Stimulated activated CD4-positive, alpha-beta T cell treated with anti-CD3 and anti-CD28 coated beads, TNF-alpha, amount 100 ng/mL, for 4 hours (primary cell): ENCODE data around the gene WSB1.

Source experiments
- DNase-seq, 3 experiments: peaks; one replicate each; pipeline ENCODE4 v3.0.0-alpha.2; 2020; ENCODE audit warnings: low read depth in 3 of 3

The WSB1 gene

DNA sequence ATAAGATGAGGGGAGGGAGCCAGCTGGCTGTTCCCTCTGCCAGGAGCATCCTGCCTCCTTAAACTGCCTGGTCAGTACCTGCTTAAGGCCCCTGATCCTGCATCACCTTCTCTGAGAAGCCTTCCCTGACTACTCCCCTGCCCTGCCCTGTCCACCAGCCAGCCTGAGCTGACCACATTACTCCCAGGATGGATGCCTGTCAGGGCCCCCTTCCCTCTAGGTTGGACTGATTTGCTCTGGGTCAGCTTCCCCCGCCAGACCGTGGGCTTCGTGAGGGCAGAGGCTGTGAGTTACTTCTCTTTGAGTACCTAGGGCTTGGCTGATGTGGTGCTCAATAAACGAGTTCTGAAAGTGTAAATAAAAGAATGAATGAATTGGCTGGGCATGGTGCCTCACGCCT, 63.3 kb downstream of the WSB1 start:
- DNase-seq, result no peak

DNA sequence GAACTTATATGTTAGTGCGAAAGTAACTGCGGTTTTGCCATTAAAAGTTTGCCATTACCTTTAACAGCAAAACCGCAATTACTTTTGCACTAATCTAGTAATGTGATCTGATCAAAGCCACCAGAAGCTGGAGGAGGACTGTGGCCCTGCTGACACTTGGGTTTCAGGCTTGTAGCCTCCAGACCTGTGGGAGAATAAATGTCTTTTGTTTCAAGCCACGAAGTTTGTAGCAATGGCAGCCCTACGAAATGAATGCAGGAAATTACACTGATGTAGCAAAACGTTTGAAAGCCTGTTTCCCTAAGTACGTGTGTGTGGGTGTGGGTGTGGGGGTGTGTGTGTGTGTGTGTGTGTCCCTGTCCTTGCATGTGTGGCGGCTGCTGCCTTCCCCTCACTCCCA, 66.6 kb downstream of the WSB1 start:
- no peak for DNase-seq

DNA sequence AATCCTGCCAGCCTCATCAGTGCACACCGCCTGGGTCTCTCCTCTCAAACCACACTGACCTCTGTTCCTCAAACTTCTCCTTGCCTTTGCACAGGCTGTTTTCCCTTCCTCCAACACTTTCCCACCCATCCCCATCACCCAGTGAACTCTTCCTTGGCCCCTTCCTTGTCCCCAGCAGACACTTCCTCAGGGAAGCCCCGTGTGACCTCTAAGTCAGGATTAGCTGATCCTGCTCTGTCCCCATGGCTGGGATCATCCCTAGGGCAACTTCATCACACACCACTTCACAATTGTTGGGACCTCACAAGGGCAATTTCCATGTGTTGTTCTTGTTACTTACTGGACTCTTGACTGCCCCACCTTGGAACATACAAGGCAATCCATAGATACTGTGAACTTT, 67.8 kb downstream of the WSB1 start:
- no peak for DNase-seq

DNA sequence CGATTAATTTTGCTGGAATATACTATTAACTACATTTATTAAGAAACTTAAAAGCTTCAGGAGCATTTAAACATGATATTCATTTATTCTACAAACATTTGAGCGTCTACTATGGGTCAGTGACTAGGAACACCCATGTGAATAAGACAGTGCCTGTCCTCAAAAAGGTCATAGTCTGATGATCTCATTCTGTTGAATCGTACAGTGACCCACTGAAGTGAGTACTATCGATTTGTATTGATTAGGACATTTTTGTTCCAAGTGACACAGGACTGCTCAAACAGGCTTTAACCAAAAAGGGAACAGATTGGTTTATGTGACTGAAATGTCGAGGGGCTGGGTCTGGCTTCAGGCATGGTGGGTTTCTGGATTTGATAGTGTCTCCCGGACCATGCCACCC, 68.6 kb downstream of the WSB1 start:
- DNase-seq, result no peak

DNA sequence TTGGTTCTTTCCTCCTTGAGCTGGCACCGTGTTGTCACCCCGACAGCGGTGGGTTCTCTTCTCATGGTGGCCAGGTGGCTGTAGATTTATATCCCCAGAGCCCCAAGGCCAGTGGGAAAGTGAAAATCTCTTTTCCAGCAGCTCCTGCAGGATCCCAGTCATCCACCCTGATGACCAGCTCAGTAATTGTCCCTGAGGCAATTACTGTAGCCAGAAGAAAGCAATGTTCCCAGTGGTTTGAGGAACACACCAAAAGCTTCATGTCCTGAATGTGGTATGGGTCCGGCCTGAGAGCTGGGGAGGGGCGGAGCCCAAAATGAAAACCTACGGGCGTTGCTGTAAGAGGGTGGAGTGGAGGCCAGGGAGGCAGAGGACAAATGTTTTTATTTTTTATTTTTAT, 69.0 kb downstream of the WSB1 start:
- DNase-seq, result no peak

GRCh38 chr17:27363326-27363725, 69.4 kb downstream of the WSB1 start:
- no peak for DNase-seq
